H7 (cell line): ENCODE results near the gene ARFIP2. TPM values are rescaled to one million over a fixed set of nuclear protein-coding genes. Genes with fewer than 3 reads are reported as not detected.
"Not testable (repeated sequence)": the region's sequence is repeated elsewhere in the genome, so short reads cannot be mapped to it uniquely, and the experiment has no call there.

Experiments used
- DNase-seq: peaks from one replicate; pipeline ENCODE4 v3.0.0; 2012
- H3K27me3 ChIP-seq: 2 replicates; pipeline ENCODE4 v1.6.0; 2011; ENCODE audit warnings: mild to moderate bottlenecking, low read length; ENCODE audit not compliant: control insufficient read depth, insufficient read depth
- H3K36me3 ChIP-seq: replicated peaks from 2 replicates; pipeline ENCODE4 v1.5.1; 2011; ENCODE audit warnings: low read length; ENCODE audit not compliant: control insufficient read depth, insufficient read depth
- H3K4me3 ChIP-seq: 2 replicates; pipeline ENCODE4 v1.5.1; 2011; ENCODE audit warnings: low read depth, mild to moderate bottlenecking, control low read depth, low read length, moderate library complexity; ENCODE audit not compliant: insufficient read depth
- total RNA-seq: library from RNA; depleted of rRNA; stranded (reverse); fragments of >200 nt; shearing (Covaris generic); gene quantifications from 2 replicates; pipeline ENCODE4 v1.2.3, GENCODE V29; 2014; rRNA removed

Gene ARFIP2, protein sequence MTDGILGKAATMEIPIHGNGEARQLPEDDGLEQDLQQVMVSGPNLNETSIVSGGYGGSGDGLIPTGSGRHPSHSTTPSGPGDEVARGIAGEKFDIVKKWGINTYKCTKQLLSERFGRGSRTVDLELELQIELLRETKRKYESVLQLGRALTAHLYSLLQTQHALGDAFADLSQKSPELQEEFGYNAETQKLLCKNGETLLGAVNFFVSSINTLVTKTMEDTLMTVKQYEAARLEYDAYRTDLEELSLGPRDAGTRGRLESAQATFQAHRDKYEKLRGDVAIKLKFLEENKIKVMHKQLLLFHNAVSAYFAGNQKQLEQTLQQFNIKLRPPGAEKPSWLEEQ
- total RNA-seq, result 56.0 and 57.1 TPM in 2 replicates

DNA sequence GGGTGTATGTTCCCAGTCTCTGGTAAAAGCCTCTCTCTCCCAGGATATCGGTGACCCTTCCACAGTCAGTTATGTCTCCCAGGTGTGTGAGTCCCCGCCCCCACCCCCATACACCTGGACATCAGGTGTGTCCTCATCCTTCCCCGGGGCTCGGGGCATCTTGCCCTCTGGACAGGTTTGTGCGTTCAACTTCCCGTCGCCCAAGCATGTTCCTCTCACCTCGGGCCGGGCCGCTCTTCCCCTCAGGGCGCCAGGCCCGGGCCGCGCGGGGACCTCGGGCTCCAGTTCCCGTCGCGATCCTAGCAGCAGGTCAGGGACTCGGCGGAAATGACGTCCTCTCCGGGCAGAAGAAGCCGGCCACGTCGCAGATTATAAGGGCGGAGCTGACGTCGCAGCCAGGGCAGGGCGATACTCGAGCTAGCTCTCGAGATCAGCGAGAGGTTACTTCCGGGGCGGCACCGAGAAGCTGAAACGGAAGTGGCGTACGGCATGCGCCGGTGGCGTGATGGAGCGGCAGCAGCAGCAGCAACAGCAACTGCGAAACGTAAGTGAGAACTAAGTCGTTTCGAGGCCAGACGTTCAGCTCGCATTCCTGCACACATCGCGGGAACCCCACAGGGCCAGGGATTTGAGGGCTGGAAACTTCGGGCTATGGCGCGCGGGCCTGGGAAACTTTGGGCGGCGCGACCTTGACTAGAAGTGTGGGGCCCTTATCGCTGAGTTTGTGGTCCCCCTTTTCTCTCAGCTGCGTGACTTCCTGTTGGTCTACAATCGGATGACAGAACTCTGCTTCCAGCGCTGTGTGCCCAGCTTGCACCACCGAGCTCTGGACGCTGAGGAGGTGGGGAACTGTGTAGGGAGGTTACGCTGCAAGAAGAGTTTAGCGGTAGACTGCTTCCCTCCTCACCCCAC, at the start of gene ARFIP2, which contains the start of gene TIMM10B:
ARFIP2 (minus strand) TSS at position 320 of the 912 bp plus-strand sequence. CDS start 910 bp downstream, outside the sequence.
TIMM10B (plus strand) TSS at position 490 of the 912 bp plus-strand sequence; CDS start at position 506, 16 bp downstream.
- no peaks in the 10 kb centered on the region for H3K27me3 ChIP-seq
- H3K36me3 ChIP-seq, result peaks cover 38% of the 10 kb centered on the region
- H3K4me3 ChIP-seq, result peak within 1 kb of the TSS; percentile 93
- DNase-seq, result peak; percentile 97

DNA sequence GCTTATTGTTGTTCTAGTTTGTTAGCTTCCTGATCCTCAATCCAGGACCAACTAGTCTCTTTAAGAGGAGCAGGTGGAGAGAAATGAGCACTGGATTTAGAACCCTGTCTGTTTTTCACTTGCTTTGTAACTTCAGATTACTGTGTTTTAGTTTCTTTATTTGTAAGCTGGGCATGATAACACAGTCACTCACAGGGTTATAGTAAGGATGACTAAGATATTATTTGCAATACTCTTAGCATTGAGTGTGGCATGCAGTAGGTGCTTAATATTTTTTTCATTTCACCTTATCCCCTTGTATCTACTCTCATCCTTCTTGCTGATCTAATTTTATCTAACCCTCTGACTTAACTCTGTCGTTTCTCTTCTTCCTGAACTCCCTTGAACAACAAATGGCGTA, 49.7 kb upstream of the ARFIP2 start:
- Histone ChIP-seq H3K36me3 (peaks cover 2% of the 10 kb centered on the region), H3K27me3 (no peaks in the 10 kb centered on the region), H3K4me3 (no peak overlapping the region)
- no peak for DNase-seq

DNA sequence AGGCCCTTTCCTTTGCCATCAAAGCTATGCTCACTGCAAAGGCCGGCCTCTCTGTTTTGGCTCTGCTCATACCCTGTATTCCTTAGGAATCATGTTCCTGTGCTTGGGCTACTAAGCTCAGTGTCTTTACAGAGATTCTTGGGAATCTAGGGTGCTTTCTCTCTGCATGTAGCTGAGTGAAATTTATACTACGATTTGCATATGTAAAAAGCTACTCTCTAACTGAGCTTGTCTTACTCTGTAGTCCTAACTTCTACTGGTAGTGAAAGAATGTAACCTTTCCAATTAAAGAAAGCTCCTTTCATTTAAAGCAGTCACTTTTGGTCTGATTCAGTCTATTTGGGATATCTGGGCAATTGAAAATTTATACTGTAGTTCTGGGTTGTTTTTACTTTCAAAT, 48.1 kb upstream of the ARFIP2 start:
- no peak for DNase-seq
- Histone ChIP-seq H3K27me3 (no peaks in the 10 kb centered on the region), H3K4me3 (no peak overlapping the region), H3K36me3 (peaks cover 2% of the 10 kb centered on the region)

DNA sequence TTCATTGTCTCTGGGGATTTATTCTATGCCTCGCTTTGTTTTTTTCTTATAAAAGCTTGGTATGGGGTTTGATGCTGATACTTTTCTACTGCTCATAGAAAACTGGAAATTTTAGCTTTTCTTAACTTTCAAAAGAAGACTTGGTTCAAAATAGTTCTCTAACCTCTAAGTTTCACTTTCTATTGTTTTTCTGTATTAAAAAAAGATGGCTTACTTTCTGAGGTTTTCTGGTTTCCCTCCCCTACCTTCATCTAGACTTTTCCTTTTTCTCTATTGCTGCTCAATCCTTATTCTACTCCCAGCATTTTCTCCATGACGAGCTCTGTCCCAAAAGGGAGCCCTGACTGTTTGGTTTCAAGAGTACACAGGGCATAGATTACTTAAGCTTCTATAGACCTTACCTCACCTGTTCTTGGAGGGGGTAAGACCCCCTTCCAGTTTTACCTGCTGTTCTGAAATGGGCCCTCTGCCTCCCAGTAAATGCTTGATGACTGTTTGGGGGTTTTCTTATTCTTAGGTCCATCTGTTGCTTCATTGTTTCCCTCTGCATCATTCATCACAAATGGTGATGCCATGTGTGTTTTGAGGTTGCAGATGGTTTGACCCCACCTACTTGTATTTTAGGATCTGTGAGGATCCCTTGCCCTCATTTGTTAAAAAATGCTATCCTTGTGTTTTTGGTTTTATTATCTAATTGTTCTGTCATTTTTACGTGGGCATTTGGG, 45.4 kb upstream of the ARFIP2 start:
- Histone ChIP-seq H3K36me3 (no peaks in the 10 kb centered on the region), H3K27me3 (no peaks in the 10 kb centered on the region), H3K4me3 (no peak overlapping the region)
- DNase-seq, result no peak

DNA sequence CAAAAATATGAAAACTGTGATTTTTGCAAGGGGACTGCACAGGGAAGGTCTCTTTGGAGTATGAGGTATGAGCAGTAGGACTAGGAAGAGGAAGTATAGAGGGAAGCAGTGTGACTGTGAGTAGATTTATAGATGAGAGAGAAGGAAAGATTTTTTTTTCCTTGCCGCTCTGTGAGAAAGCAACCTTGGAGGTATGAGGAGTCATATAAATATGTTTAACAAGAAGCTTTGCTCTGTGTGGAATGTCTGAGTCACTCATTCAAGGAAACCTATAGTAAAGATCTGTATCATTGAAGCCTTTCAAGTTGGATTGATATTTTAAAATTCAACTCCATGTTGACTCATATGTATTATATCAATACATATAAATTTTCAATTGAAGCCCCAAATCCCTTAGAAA, 42.1 kb upstream of the ARFIP2 start:
- no peak for DNase-seq
- Histone ChIP-seq H3K4me3 (no peak overlapping the region), H3K36me3 (peaks cover 2% of the 10 kb centered on the region), H3K27me3 (no peaks in the 10 kb centered on the region)

DNA sequence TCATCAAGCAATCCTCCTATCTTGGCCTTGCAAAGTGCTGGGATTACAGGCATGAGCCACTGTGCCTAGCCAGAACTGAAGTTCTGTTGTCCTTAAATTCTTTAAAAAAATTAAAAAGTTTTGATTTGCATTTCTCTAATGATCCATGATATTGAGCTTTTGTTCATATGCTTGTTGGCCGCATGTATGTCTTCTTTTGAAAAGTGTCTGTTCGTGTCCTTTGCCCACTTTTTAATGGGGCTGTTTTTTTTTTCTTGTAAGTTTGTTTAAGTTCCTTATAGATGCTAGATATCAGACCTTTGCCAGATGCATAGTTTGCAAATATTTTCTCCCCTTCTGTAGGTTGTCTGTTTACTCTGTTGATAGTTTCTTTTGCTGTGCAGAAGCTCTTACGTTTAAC, 40.8 kb upstream of the ARFIP2 start:
- DNase-seq, H3K36me3 ChIP-seq, H3K27me3 ChIP-seq: not testable (repeated sequence)

DNA sequence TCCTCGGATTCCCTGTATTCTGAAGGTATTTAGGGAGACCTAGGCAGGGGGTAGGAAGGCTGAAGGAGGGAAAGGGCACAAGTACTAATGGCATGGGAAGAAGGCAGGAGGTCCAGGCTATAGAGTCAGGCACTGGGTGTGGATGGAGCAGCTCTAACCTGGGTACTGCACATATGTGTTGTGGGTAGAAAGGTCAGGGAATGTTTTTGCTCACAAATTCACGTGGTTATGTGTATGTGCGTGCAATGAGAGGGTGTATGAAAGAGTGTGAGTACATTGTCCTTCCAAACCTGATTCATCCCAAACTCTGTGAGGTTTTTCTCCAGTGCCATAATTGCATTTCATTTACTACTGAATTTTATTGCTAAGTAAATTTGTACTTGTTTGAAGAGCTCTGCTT, 39.1 kb upstream of the ARFIP2 start:
- DNase-seq, result no peak

More for the DNA sequence above, 40.8 kb upstream of the ARFIP2 start:
- H3K4me3 ChIP-seq, result not testable (repeated sequence)

DNA sequence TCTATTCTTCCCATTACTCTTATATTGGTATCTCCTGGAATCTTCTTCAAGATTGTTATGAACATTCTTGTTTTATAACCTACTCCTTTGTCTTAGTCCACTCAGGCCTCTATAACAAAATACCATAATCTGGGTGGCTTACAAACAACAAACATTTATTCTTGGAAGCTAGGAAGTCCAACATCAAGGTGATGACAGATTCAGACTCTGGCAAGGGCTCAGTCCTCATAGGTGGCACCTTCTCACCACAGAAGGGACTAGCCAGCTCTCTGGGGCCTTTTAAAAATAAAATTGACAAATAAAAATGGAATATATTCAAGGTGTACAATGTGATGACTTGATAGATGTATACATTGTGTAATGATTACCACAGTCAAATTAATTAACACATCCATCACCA, 35.7 kb upstream of the ARFIP2 start:
- DNase-seq, result no peak
- no peak overlapping the region for H3K4me3 ChIP-seq
- H3K36me3 ChIP-seq, result peaks cover 5% of the 10 kb centered on the region
- H3K27me3 ChIP-seq, result no peaks in the 10 kb centered on the region

More for the DNA sequence above, 39.1 kb upstream of the ARFIP2 start:
- H3K27me3 ChIP-seq, result no peaks in the 10 kb centered on the region
- no peak overlapping the region for H3K4me3 ChIP-seq
- H3K36me3 ChIP-seq, result peaks cover 2% of the 10 kb centered on the region

DNA sequence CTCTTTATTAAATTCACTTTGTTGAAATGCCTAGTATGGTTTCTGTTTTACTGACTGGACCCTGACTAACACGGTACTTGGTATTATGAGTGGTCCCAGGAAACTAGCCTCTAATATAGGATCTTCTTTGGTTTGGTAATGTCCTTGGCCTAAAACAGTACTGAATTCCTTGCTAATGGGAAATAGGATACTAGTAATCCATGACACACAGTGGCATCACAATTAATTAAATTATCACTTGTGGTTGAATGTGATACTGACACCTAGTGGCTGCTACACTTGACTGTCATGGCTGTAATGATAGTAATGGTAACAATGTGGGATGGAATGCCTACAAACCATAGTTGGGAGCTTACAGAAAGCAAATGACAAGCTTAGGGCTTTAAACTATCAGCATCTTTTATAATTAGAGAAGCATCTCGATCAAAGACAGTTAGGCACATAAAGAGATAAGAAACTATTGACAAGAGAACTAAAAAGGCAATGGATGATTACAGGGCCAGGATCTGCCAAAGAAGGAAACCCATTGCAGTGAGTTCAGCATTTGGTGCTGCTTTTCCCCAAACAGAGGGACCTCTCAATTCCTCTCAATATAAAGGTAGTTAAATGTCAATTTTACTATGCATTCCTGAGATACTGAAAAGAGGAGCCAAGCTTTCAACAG, 24.6 kb upstream of the ARFIP2 start:
- Histone ChIP-seq H3K27me3 (no peaks in the 10 kb centered on the region), H3K4me3 (no peak overlapping the region), H3K36me3 (peaks cover 2% of the 10 kb centered on the region)
- DNase-seq, result peak; percentile 57

DNA sequence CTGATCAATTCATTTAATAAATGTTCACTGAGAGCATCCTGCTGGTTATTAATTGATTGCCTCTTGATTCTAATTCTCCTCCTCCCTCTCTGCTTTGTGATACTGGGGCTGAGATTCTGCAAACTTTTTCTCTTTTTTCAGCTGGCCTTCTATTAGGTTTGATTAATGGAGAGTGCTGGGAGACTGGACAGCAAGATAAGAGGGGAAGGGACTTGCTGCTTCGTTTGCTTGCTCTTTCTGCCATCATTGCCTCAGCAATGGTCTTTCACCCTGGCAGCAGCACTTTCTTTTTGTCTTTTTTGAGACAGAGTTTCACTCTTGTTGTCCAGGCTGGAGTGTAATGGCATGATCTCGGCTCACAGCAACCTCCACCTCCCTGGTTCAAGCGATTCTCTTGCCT, 23.0 kb upstream of the ARFIP2 start:
- H3K27me3 ChIP-seq, result no peaks in the 10 kb centered on the region
- peaks cover 4% of the 10 kb centered on the region for H3K36me3 ChIP-seq
- DNase-seq, result no peak
- no peak overlapping the region for H3K4me3 ChIP-seq

DNA sequence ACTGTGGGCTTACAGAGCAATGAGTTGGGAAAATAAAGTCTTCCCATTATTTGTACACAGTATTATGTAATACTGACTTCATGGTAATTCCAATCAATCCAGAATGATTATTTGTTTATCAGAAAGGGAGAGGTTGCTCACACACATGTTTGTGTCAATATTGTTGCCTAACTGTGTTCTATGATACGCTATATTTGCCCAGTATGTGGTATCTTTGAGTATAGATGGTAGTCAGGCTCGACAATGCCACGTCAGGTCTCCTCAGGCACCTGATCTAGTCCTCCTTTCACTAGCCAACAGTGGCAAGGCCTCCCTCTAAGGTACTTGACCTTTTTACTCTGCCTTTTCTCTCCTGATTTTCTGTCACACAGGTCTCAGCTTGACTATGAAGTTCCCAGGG, 21.3 kb upstream of the ARFIP2 start:
- peaks cover 6% of the 10 kb centered on the region for H3K36me3 ChIP-seq
- H3K27me3 ChIP-seq, result no peaks in the 10 kb centered on the region
- H3K4me3 ChIP-seq, result no peak overlapping the region
- no peak for DNase-seq

DNA sequence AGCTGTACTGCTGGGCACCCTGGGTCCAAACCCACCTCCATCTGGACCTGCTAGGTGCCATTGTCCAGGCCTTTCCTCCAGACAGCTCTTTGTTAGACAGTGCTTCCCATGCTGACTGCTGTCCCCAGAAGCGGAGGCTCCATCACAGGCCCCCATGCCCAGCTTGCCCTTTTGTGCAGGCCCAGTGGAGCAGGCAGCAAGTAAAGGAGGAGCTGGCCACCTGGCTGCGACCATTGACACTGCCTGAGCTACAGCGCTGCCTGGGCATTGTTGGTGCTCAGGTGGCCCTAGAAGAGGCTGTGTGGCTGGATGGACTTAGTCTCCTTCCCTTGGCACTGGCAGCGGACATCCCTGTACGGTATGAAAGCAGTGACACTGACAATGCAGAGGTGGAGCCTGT, 17.4 kb upstream of the ARFIP2 start:
- Histone ChIP-seq H3K27me3 (no peaks in the 10 kb centered on the region), H3K4me3 (no peak overlapping the region), H3K36me3 (peaks cover 8% of the 10 kb centered on the region)
- DNase-seq, result no peak

DNA sequence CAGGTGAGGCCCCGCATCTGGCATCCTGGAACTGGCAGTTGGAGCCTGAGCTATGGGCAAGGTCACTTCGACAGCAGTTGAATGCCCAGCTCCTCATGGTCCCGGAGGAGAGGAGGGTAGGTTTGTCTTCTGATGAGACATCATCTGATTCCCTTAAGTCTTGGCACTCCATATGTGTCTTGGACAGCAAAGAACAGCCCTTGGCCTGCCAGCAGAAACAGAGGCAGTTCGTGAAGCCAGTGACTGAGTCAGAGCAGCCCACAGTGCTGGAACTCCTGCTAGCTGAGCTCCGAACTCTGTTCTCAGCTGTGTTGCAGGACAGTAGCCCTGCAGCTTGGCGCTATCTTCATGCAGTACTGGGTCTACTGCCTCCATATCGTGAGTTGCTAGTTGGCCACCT, 17.0 kb upstream of the ARFIP2 start:
- Histone ChIP-seq H3K36me3 (peaks cover 8% of the 10 kb centered on the region), H3K4me3 (no peak overlapping the region), H3K27me3 (no peaks in the 10 kb centered on the region)
- no peak for DNase-seq
